NCI-H510A (cell line): ENCODE measurements around the gene LBHD2.
A peak's percentile ranks its signal among the peaks of the same experiment; 100 is the strongest.

Experiments
- DNase-seq: peaks from one replicate; lab custom pipeline; 2025; lab: John Stamatoyannopoulos, UW

Gene LBHD2

DNA sequence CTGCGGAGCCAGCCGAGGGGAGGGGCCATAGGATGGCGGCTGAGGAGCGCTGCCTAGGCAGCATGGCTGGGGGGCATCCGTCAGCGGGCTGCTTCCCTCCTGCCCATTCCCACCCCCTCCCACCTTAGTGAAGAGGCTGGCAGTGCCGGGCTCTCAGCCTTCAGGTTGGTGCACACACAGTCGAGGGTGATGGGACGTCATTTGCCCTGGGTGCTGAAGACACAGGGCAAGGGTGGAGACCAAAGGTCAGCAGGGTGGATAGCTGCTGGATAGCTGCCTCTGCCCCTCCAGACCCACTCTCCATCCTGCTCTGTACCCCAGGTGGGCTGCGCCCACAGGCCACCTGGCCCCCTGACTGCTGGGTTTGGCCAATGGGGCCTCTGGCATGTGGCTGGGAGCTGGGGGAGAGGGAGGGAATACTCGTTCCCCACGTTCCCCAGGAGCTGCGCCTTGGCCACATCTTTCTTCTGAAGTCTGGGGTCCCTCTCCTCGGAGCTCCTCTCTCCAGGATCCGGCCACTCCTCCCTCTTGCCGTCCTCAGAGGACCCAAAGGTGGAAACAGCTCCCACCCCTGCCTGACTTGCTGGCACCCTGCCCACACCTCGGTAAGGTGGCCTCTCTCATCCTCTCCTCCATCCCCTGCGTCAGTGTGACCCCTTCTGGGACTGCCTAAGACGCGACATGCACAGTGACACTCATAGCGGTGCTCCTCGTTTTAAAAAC is 15.5 kb upstream of the LBHD2 start:
- DNase-seq, result no peak

DNA sequence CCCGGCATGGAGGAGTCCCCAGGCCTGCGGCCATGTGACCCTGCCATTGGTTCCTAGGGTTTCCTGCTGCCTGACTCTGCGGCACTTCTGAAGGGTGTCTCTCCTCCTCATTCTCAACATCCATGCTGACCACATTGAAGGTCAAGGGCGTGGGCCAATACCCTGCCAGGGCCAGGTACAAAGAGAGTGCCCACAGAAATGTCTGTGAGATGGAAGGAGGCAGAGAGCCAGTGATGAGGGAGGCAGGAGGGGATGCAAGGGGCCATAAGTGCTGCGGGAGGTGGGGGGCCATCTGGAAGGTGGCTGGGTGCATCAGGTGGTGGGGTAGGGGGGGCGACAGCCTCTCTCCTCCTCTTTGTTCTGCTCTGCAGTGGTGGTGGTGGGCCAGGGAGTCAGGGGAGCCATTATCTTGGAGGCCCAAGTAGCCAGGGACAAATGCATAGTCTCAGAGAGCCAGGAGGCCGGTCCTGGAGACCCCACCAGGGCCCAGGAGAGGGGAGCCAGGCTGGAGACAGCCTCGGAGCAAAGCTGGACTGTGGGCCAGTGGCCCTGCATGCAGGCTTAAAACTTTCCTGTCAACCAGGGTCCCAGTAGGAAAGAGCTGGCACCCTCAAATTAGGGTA is 13.6 kb upstream of the LBHD2 start:
- DNase-seq, result no peak

DNA sequence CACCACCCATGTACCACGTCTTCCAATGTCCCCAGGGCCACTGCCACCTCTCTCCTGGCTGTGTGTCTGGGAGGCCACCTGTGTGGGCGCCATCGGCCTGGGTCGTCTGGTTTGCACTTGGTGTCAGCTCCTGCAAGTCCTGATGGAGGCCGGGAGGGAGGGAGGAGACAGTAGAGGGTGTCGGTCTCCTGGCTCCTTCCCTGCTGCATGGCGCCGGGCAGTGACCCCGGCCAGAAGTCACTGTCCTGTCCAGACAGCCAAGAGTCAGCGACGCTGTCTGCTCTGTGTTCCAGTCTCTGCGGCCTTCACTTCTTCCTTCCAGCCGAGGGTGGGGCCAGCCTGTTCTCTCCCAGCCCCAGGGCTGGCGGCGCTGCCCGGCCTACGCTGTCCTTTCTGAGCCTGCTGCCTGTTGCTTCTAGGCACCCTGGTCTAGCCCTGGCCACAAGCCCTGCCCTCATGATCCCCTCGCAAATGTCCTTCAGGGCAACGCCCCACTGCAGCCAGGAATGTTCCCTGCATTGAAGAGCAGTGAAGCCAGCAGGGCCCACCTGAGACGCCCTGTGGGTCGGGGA is 13.0 kb upstream of the LBHD2 start:
- DNase-seq, result no peak

DNA sequence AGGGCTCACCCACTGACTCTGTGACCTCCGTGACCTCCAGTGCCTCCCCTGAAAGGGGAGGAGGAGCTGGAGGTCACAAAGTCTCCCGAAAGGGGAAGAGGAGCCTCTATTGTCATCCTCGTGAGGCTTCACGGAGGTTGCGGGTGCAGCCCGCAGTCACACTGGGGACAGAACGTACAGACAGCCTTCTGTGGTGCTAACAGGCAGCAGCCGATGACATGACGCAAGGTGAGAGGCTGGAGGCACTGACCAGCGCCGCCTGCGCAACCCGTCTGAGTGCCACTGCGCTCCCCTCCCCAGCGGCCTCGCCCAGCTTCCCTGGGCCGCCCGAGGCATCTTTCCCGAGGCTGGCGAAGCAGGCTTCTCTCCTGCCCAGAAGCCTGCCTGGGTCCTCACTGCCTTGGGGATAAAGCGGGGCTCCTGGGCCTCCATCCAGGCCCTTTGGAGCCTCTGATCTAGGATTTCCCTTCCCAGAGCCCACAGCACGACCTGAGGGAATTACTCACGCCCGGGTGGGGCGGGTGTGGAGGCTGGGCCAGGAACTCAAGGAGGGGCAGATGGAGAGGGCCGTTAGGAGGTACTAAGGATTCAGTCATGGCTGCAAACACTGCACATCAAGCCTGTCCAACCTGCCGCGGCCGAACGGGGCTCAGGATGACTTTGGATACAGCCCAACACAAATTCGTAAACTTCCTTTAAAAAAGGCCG is 12.3 kb upstream of the LBHD2 start:
- no peak for DNase-seq

DNA sequence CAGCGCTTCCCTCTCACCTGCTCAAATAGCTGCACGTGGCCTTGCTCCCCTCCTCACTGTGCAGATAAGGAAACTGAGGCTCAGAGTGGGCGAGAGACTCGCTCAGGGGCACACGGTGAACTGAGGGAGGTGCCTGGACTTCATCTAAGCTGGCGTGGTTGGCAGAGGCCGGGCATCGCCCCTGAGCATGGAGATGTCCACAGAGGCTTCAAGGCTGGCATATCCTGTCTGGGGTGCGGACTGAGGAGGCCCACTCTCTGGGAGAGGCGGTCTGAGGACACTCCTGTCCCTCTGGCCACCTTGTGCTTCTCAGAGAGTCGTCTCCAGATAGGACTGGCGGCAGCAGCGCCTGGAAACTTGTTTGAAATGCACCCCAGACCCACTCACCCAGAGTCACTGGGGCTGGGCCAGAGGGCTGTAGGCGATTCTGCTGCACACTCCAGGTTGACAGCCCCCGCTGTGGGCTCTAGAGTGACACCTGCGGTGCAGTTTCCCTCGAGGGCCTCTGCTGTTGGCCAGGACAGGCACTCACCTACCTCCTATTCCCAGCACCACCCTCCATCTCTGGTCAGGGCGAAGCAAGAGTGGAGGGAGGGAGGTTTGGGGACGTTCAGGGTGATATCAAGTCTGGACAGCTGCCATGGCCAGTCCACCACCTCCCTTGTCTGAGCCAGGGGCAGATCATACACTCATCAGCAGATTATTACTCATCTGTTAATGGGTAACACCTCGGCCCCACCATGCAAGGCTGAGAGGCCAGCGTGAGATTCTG is 11.2 kb upstream of the LBHD2 start:
- DNase-seq, result no peak

DNA sequence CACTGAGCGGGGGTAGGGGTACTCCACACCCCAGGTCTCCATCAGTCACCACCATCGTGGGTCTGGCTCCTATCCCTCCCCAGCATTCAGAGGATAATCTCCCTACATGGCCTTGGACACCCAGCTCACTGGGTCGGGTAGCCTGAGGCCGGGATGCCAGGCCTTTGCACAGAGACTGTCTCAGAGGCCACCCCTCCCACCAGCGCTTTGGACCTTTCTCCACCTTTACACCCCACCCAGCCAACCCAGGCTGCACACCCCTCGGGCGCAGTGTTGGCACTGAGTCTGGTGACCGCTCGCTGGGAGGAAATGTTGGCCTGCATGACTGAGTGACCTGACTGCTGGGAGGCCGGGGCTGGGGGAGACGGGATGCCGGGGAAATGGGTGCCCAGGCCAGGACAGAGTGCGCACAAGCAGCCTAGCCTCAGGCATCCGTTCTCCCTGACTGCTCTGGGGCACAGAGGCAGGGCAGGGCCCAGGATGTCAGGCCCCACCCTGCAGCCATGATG is 10.6 kb upstream of the LBHD2 start:
- no peak for DNase-seq

DNA sequence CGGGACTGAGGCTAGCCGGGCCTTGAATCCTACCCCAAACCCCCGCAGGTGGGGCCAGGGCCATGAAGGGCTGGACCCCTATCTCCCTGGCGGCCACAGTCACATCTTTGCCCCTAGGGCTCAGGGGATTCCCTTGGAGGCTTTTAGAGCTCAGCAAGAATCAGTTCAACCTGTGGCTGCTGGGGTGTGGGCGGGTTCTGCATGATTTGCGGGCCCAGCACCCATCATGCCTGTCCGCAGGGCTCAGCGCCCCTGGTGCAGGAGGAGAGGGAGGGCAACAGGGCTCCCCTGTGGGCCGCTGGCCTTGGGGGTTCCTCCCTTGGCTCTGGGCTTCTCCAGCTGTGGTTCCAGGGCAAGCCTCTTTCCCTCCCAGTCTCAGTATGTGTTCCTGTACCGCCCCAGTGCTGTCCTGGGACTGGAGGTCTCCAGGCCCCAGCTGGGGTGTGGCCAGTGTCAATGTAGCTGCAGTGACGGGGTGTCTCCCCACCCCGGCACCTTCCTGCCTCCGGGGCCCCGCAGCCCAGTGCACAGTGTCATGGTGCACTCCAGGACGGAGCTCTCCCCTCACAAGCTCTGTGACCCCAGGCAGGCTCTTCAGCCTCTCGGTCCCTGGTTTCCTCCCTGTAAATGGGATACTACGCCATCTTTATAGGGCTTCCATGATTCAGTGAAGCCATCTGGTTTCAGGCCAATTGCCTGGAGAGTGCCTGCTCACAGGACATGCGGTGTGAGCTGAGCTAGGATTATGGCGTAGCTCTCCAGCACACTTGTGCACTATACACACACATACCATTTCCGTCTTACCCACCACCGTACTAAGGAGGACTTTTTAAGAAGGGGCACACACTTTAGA is 9.9 kb upstream of the LBHD2 start:
- DNase-seq, result no peak

DNA sequence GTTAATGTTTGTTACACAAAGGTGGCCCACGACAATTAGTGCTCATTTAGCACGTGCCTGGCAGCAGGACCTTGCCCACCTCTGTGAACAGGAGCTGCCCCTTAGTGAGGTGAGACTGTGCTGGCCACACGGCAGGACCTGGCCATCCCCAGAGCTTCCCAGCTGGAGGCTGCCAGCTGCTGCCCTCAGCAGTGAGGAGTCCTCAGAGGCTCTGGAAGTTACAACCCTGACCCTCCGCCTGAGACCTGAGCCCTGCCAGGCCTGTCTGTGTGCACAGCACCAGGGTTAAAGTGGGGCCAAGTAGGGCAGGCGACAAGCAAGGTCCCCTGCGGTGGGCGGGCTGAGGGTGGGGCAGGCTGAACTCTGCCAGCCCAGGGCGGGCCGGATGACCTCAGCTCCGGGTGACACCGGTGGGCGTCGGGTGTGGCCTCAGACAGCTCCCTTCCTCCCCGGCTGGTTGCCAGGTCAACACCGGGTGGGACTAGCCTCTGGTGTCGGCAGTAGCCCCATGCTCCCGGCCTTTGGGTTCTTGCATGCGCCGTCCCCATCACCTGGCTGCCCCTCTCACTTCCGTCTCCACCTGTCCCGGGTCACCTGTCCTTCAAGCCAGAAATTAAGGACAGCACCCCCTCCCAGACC is 9.2 kb upstream of the LBHD2 start:
- no peak for DNase-seq

DNA sequence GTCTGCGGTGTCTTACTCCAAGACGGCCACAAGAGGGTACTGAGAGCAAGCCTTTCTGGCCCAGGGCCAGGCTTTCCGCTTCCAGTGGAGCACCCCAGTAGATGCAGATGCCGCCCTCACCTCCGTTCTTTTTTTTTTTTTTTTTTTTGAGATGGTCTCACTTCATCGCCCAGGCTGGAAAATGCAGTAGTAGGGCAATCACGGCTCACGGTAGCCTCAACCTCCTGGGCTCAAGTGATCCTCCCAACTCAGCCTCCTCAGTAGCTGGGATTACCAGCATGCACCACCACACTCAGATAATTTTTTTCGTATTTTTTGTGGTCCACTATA is 5.6 kb upstream of the LBHD2 start:
- DNase-seq, result peak; percentile 65

DNA sequence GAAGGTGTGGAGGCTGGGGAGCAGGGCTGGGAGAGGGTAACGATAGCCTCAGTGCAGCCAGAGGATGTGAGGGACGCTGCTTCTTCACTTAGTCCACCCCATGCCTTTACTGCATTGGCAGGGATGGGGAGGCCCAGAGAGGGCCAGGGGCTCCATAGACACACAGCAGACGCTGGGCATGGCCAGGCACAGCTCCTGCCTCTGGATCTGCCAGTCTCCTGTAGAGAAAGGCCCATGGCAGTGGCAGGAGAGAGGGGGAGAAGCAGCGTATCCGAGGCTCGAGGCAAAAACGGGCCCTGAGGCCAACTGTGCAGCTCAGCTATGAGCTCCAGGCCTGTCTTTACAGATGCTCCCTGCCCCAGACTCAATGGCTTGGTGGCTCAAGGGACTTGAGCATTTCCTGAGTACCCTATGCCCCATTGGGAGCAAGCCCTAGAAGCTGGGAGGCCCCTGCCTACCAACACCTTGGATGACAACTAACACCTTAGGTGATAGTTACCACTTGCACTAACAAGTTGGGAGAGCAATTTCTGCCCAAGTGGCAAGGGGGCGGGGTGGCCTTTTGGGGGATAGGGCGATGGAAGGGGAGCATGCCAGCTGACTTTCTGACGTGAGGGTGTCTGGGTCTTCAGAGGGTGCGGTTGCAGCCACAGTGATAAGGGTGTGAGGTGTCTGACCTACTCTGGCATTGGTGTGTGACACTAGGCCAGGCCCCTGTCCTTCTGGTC is 5.0 kb upstream of the LBHD2 start:
- no peak for DNase-seq

DNA sequence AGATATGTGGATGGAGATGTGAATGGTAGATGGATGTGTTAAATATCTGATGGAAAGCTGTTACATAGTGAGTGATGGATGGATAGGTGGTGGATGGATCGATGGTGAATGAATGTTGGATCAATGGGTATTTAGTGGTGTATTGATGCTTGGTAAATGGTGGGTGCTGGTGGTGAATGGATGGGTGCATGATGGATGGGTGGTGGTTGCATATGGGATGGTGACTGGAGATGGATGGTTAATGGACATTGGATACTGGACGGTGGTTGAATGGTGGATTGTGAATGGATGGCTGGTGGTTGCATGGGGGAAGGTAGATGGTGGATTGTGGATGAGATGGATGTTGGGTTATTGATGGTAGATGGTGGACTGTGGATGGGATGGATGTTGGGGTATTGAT is 2.1 kb upstream of the LBHD2 start:
- no peak for DNase-seq

DNA sequence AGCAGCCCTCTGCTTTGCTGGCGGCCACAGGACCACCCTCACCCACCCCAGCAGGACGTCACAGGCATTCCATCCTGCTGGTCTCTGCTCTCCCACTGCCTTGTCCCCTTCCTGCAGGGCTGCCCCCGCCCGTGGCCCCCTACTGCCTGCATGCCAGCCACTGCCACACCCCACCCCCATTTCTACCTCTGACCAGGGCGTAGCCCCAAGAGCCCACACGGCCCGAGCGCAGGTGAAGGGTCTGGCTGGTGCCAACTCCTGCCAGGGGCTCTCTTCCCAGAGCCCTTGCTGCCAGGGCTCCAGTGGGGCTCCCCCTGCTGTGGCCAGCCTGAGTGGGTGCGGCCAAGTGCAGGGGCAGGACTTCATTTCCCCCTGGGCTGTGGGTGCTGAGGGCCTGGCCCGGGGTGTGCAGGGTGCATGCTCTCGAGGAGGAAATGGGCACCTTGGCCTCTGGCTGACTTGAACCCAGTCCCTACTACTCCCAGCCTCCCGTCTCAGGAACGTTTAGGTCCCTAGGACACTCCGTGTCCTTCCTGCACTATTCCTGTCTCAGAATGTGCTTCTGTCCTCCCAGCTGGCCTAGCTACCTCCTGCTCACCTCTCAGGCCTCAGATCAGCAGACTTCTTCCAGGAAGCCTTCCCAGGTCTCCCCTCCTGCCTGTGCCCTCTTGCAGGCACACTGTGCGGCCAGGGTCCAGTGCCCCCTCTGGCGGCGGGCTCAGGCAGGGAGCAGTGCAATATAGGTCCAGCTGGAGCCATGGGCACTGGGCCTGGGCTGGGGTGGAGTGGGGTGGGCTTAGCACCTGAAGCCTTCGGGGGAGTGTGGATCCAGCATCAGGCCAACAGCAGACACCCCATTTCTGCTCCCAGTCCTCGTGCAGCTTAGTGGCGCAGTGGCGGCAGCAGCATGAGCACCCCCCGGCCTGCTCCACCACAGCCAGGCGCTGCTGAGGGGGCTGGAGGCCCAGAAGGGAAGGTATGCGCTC is 1.4 kb downstream of the LBHD2 start:
- no peak for DNase-seq

DNA sequence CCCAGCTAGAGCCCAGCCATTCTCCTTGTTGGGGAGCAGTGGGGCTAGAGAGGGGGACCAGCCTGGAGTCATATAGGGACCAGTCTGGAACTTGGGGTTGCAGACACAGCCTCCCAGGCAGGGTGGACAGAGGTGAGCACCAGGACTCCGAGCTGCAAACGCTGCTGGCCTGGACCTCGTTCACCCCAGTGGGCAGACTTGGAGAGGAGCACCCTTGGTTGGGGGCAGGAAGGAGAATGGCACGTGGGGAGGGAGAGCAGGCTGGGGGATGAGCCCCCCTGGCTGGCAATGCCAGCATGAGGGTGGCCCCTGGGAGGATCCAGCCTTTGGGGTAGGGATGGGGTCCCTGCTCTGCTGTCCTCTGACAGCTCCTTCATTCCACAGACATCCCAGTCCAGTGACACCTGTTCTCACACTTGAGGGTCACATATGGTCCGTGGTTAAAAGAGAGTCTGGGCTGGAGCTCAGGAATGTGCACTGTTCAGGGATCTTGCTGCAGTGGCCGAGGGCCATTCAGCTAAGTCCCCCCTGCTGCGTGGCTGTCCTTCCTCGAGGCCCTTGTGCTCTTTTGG is 2.8 kb downstream of the LBHD2 start:
- DNase-seq, result no peak

DNA sequence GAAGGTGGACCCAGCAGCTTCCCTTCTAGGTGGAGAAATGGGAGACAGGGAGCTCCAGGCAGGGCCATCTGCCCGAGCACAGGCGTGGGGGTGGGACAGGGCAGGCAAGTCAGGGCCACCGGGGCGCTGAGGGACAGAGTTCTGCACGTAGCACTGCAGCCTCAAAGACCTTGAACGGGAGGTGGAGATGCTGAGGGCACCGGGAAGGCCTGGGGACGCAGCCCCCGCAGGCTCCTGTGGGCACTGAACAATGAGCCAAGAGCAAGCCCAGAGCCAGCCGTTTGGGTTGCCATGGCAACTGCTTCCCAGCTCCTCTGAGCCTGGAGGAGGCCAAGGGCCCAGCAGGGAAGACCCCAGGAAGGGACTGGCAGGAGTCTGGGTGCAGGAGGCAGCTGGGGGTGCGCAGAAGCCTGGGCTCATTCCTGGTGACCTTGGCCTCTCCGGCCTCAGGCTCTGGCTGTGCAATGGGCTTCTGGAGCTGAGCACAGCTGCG is 3.4 kb downstream of the LBHD2 start:
- DNase-seq, result no peak

DNA sequence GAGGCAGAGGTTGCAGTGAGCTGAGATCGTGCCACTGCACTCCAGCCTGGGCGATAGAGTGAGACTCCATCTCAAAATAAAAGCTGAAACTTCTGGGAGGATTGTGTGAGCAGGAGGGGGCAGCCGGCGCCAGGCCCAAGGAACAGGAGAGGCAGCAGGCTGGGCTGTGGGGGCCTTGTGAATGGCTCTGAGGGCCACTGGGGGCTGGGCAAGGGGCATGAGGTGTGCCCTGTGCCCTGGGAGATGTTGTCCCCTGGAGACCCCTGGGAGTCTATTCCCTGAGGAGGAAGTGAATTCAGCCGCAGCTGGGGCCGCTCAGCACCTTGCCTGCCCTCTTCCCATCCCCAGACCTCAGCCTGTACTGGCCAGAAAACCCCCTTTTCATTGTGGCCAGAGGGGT is 4.9 kb downstream of the LBHD2 start:
- DNase-seq, result no peak

DNA sequence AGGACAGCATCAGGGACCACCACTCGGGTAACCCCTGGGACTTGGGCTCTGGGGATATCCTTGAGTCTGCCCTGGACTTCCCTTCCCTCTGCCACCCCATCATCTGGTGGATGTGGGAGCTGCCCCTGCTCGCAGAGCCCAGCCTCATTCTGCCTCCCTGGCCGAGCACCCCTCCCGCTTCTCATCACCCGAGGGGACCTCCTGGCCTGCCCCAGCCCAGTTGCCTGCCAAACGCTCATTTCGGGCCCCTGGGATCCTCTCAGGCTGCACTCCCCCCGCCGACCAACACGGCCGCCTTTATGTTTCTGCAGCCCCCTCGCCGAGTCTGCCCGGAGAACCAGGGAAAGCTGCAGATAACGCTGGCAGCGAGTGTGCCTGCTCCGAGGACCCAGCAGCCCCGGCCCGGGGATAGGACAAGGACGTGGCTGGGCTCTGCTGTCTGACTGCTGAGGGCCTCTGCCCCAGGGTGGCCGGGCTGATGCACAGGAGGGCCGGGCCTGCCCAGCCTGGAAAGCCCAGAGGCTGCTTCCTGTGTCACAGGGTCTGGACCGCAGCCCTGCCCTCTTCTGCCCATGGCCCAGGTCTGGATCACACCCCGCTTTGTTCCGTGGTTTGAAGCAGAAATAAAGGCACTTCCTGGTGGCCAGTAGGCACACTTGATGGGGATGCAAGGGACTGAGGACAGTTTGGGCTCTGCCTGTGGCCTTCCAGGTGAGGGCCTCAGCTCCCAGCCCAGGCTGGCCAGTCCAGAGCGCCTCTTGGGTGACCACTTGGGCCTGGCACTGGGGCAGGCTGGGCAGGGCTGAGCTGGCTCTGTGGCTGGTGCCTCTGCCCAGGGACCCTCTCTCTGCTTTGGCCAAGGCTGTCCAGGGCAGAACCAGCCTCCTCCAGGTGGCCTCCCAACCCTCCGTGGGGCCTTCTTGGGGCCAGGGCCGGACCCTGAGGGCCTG is 5.7 kb downstream of the LBHD2 start:
- DNase-seq, result no peak

DNA sequence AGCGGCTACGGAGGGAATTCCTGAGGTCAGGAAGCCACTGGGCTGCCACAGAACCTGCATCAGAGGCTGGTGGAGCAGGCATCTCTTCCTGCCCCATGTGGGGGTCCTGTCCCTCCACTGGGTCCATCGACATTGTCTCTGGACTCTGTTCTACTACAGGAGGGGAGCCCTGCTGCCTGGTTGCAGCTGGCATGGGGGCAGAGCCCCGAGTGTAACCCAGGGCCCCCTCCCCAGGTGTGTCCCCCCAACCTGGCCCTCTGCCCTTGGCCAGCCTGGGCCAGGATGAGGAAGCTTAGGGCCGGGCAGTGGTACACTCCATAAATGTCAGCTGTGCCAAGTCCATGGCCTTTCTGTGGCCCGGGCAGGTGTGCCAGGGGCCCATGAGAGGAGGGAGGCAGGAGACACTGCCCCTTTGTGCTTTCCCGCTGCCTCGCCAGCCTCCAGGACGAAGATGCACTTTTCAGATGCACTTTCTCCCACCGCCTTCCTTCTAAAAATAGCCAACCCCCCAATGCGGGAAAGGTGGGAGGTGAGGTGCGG is 6.5 kb downstream of the LBHD2 start:
- DNase-seq, result no peak
